SK-N-SH (cell line): ENCODE measurements around the gene MAP4K4. TPM values are rescaled to one million over a fixed set of nuclear protein-coding genes. Genes with fewer than 3 reads are reported as not detected.
A peak's percentile ranks its signal among the peaks of the same experiment; 100 is the strongest.

Experiments
- CTCF ChIA-PET: fragments of 300-600, 350-600 bp; formaldehyde crosslinking; extraction: SDS; loops from one replicate; lab custom pipeline; 2021; lab: Yijun Ruan, JAX
- POLR2A ChIA-PET: fragments of 350-600 bp; sonication (Branson Sonifier 250); formaldehyde crosslinking; extraction: SDS; loops from one replicate; lab custom pipeline; 2020; ENCODE audit warnings: antibody characterized with exemption, inconsistent platforms; lab: Yijun Ruan, JAX
- DNase-seq: peaks from one replicate; pipeline ENCODE4 v3.0.0; 2012
- H2AFZ ChIP-seq: fragments of 200-600 bp; sonication (generic); 2 replicates; pipeline ENCODE4 v1.8.1; 2016; ENCODE audit warnings: antibody characterized with exemption, mild to moderate bottlenecking, low read depth
- H3F3A ChIP-seq: fragments of 200-600 bp; sonication (generic); replicated peaks from 2 replicates; pipeline ENCODE3; 2016; ENCODE audit warnings: antibody characterized with exemption, mild to moderate bottlenecking; ENCODE audit not compliant: insufficient read depth
- H3K27ac ChIP-seq, 2 experiments: fragments of 200-500 bp in 1 of 2; fragments of 200-600 bp in 1 of 2; sonication (Bioruptor generic) in 1 of 2; sonication (generic), shearing (Covaris generic) in 1 of 2; 2 replicates each; pipeline versions ENCODE4 v1.5.1 to v1.6.1; 2014 to 2016; ENCODE audit warnings: low read depth in 2 of 2, inconsistent platforms in 1 of 2, low read length in 1 of 2, mild to moderate bottlenecking in 1 of 2, mixed read lengths in 1 of 2
- H3K27me3 ChIP-seq: fragments of 200-600 bp; sonication (generic), shearing (Covaris generic); 2 replicates; pipeline ENCODE4 v1.6.1; 2016; ENCODE audit warnings: mixed run types; ENCODE audit not compliant: insufficient read depth
- H3K36me3 ChIP-seq, 2 experiments: fragments of 200-500 bp in 1 of 2; fragments of 200-600 bp in 1 of 2; sonication (Bioruptor generic) in 1 of 2; sonication (generic) in 1 of 2; replicated peaks in 1 of 2; 2 replicates each; pipeline versions ENCODE3 to v1.5.1; 2014 to 2016; ENCODE audit warnings: low read length in 1 of 2, mild to moderate bottlenecking in 1 of 2; ENCODE audit not compliant: insufficient read depth in 2 of 2, control insufficient read depth in 1 of 2
- H3K4me1 ChIP-seq, 2 experiments: fragments of 200-500 bp in 1 of 2; fragments of 200-600 bp in 1 of 2; sonication (Bioruptor generic) in 1 of 2; sonication (generic), shearing (Covaris generic) in 1 of 2; 2 replicates each; pipeline versions ENCODE4 v1.5.1 to v1.6.1; 2014 to 2016; ENCODE audit warnings: low read depth in 1 of 2, low read length in 1 of 2, mixed run types in 1 of 2; ENCODE audit not compliant: insufficient read depth in 2 of 2, control insufficient read depth in 1 of 2
- H3K4me2 ChIP-seq: fragments of 200-600 bp; sonication (generic), shearing (Covaris generic); 2 replicates; pipeline ENCODE4 v1.6.1; 2017; ENCODE audit warnings: mixed run types
- H3K4me3 ChIP-seq, 2 experiments: fragments of 200-500 bp in 1 of 2; fragments of 200-600 bp in 1 of 2; sonication (Bioruptor generic) in 1 of 2; sonication (generic), shearing (Covaris generic) in 1 of 2; 2 replicates each; pipeline versions ENCODE4 v1.5.1 to v1.8.1; 2014 to 2016; ENCODE audit warnings: low read depth in 2 of 2, inconsistent platforms in 1 of 2, low read length in 1 of 2, mild to moderate bottlenecking in 1 of 2, mixed read lengths in 1 of 2, moderate library complexity in 1 of 2
- H3K79me2 ChIP-seq: fragments of 200-600 bp; sonication (generic); 2 replicates; pipeline ENCODE4 v1.8.1; 2017; ENCODE audit warnings: mild to moderate bottlenecking; ENCODE audit not compliant: insufficient read depth
- H3K9ac ChIP-seq: fragments of 200-600 bp; sonication (generic); 2 replicates; pipeline ENCODE4 v1.6.1; 2017; ENCODE audit warnings: mixed run types
- H3K9me2 ChIP-seq: fragments of 200-600 bp; sonication (generic); 2 replicates; pipeline ENCODE4 v1.6.1; 2017; ENCODE audit warnings: mixed run types
- H3K9me3 ChIP-seq: fragments of 200-600 bp; sonication (generic); 2 replicates; pipeline ENCODE4 v1.6.1; 2017; ENCODE audit warnings: mixed run types, mild to moderate bottlenecking, moderate library complexity
- H4K20me1 ChIP-seq: fragments of 200-600 bp; sonication (generic); 2 replicates; pipeline ENCODE4 v1.6.1; 2017; ENCODE audit warnings: mild to moderate bottlenecking, mixed run types; ENCODE audit not compliant: insufficient read depth
- CTCF ChIP-seq: fragments of 200-600 bp; sonication (generic); IDR thresholded peaks from 2 replicates; pipeline ENCODE4 v1.6.1; 2017; ENCODE audit warnings: antibody characterized with exemption, mild to moderate bottlenecking, moderate library complexity
- EZH2phosphoT487 ChIP-seq: fragments of 200-600 bp; sonication (generic); IDR thresholded peaks from 2 replicates; pipeline ENCODE4 v1.6.1; 2017; ENCODE audit warnings: low read depth, mixed run types, mild to moderate bottlenecking, antibody characterized with exemption, moderate library complexity, borderline replicate concordance
- FOSL2 ChIP-seq: IDR thresholded peaks from 2 replicates; pipeline ENCODE4 v1.4.0; 2012; ENCODE audit warnings: low read depth, mild to moderate bottlenecking, moderate library complexity, borderline replicate concordance
- FOXJ3 ChIP-seq: sonication (generic); formaldehyde crosslinking; IDR thresholded peaks from 2 replicates; pipeline ENCODE4 v1.5.1; 2020; ENCODE audit warnings: mild to moderate bottlenecking, missing genetic modification reagents
- FOXM1 ChIP-seq: IDR thresholded peaks from 2 replicates; pipeline ENCODE4 v1.4.0; 2012; ENCODE audit warnings: low read depth, mild to moderate bottlenecking
- GATA2 ChIP-seq: sonication (generic); formaldehyde crosslinking; IDR thresholded peaks from 2 replicates; pipeline ENCODE4 v1.5.0; 2020; ENCODE audit warnings: mild to moderate bottlenecking, missing genetic modification reagents
- IRF3 ChIP-seq: fragments of 150-350 bp; IDR thresholded peaks from 2 replicates; pipeline ENCODE4 v1.6.1; 2016; ENCODE audit warnings: mild to moderate bottlenecking, low read depth, low read length
- MEF2A ChIP-seq: IDR thresholded peaks from 2 replicates; pipeline ENCODE4 v1.4.0; 2012; ENCODE audit warnings: low read depth, borderline replicate concordance
- NFIC ChIP-seq: IDR thresholded peaks from 2 replicates; pipeline ENCODE4 v1.4.0; 2012; ENCODE audit warnings: borderline replicate concordance
- POLR2AphosphoS5 ChIP-seq: IDR thresholded peaks from 2 replicates; pipeline ENCODE4 v1.6.1; 2012; ENCODE audit warnings: low read depth, low read length
- RFX5 ChIP-seq: IDR thresholded peaks from 2 replicates; pipeline ENCODE4 v1.6.1; 2012; ENCODE audit warnings: mild to moderate bottlenecking, improper control_type of control experiment, low read length
- SMC3 ChIP-seq: IDR thresholded peaks from 2 replicates; pipeline ENCODE4 v1.6.1; 2012; ENCODE audit warnings: low read depth, low read length, improper control_type of control experiment
- USF2 ChIP-seq: fragments of 150-350 bp; IDR thresholded peaks from 2 replicates; pipeline ENCODE4 v1.6.1; 2017; ENCODE audit warnings: antibody characterized with exemption, low read length, low read depth, borderline replicate concordance
- YY1 ChIP-seq: IDR thresholded peaks from 2 replicates; pipeline ENCODE4 v1.4.0; 2012; ENCODE audit warnings: low read depth, mild to moderate bottlenecking
- WGBS: methylation state at CpG from one replicate; pipeline ENCODE4 v1.1.6; 2017; ENCODE audit warnings: low lambda C conversion rate; 5-methylcytosine and 5-hydroxymethylcytosine counted together
- polyA plus RNA-seq, 3 experiments: library from polyadenylated mRNA; depleted of rRNA; stranded (reverse); fragments of >200 nt; gene quantifications; 2 replicates each; pipeline ENCODE4 v1.2.3, GENCODE V29; 2012

The MAP4K4 gene
- polyA plus RNA-seq, 1 of the 3 experiments (the other 2 are of a cell fraction), result 72.9 TPM

- CTCF ChIA-PET, result interaction anchor here (1.0 to 3.3 kb wide), 3 partner anchors 26 to 34 kb away, joined by 3 to 16 read pairs (median 4); no protein-coding TSS in a partner anchor
- Histone ChIP-seq H3K9ac (no peak overlapping the region), H2AFZ (no peak overlapping the region), H3K4me2 (no peak overlapping the region), H3K27ac (no peak overlapping the region), H3K4me3 (no peak overlapping the region), H3K27me3 (no peaks in the 10 kb centered on the region), H3K79me2 (peaks cover 100% of the 10 kb centered on the region), H3K4me1 (peaks cover 0 to 31% of the 10 kb centered on the region in 2 experiments; a peak in 2 of 4 replicates), H3F3A (peaks cover 5% of the 10 kb centered on the region), H4K20me1 (peaks cover 94% of the 10 kb centered on the region), H3K9me3 (no peaks in the 10 kb centered on the region), H3K9me2 (no peaks in the 10 kb centered on the region), H3K36me3 (peaks cover 0 to 12% of the 10 kb centered on the region in 2 experiments)
- WGBS, result 91% methylated on average over 7 of the region's 7 CpGs
- no peak for DNase-seq
- POLR2A ChIA-PET, result interaction anchor here (0.6 kb wide), 1 partner anchor 131 kb away, joined by 6 read pairs; no protein-coding TSS in a partner anchor
- TF ChIP-seq CTCF (no peak), GATA2 (CRISPR knock-in tag) (peak; percentile 13; the same call in 1 of the 2 replicates)
These were observed 99.5 kb downstream of the MAP4K4 start for GRCh38 chr2:101796825-101797600.

- Histone ChIP-seq H2AFZ (no peak overlapping the region), H3K79me2 (peaks cover 100% of the 10 kb centered on the region), H4K20me1 (peaks cover 97% of the 10 kb centered on the region), H3K9ac (no peak overlapping the region), H3K27me3 (no peaks in the 10 kb centered on the region), H3K4me1 (peaks cover 32 to 43% of the 10 kb centered on the region in 2 experiments), H3K27ac (no peak overlapping the region; a peak in 1 of 4 replicates), H3K4me2 (no peak overlapping the region), H3K9me3 (no peaks in the 10 kb centered on the region), H3K9me2 (no peaks in the 10 kb centered on the region), H3K4me3 (no peak overlapping the region), H3K36me3 (no peaks in the 10 kb centered on the region), H3F3A (peaks cover 20% of the 10 kb centered on the region)
- no peak for DNase-seq
- POLR2A ChIA-PET, result no interaction called here
- CTCF ChIA-PET, result interaction anchor here (0.6 to 2.9 kb wide), 4 partner anchors 8 to 30 kb away, joined by 3 to 12 read pairs (median 6); no protein-coding TSS in a partner anchor
- TF ChIP-seq MEF2A (no peak), YY1 (no peak)
- 93% methylated on average over 3 of the region's 3 CpGs for WGBS
These were observed 104.0 kb downstream of the MAP4K4 start for GRCh38 chr2:101801496-101801895.

GRCh38 chr2:101802329-101802728 is 104.8 kb downstream of the MAP4K4 start:
- Histone ChIP-seq H4K20me1 (peaks cover 97% of the 10 kb centered on the region), H3K27me3 (no peaks in the 10 kb centered on the region), H3K4me3 (no peak overlapping the region), H3K9me3 (no peaks in the 10 kb centered on the region), H3K36me3 (no peaks in the 10 kb centered on the region), H3K9ac (no peak overlapping the region), H3K79me2 (peaks cover 100% of the 10 kb centered on the region), H3K4me2 (no peak overlapping the region), H3K4me1 (peaks cover 41 to 48% of the 10 kb centered on the region in 2 experiments), H3K27ac (no peak overlapping the region; a peak in 1 of 4 replicates), H3K9me2 (no peaks in the 10 kb centered on the region), H2AFZ (no peak overlapping the region), H3F3A (peaks cover 26% of the 10 kb centered on the region)
- ChIA-PET CTCF (interaction anchor here (1.2 to 2.9 kb wide), 4 partner anchors 9 to 31 kb away, joined by 3 to 12 read pairs (median 6); no protein-coding TSS in a partner anchor), POLR2A (no interaction called here)
- no peak for DNase-seq
- no peak for TF ChIP-seq FOSL2
- TF ChIP-seq FOXJ3, result no peak
- no peak for TF ChIP-seq RFX5
- no peak for TF ChIP-seq IRF3
- no peak for TF ChIP-seq FOXM1
- no peak for TF ChIP-seq EZH2phosphoT487
- TF ChIP-seq NFIC, result no peak
- no peak for TF ChIP-seq POLR2AphosphoS5
- TF ChIP-seq GATA2 (CRISPR knock-in tag), result no peak
- no peak for TF ChIP-seq SMC3
- TF ChIP-seq USF2, result no peak
- 89% methylated on average over 5 of the region's 5 CpGs for WGBS
